ENCODE results near the gene SLC10A3.

The SLC10A3 gene, protein sequence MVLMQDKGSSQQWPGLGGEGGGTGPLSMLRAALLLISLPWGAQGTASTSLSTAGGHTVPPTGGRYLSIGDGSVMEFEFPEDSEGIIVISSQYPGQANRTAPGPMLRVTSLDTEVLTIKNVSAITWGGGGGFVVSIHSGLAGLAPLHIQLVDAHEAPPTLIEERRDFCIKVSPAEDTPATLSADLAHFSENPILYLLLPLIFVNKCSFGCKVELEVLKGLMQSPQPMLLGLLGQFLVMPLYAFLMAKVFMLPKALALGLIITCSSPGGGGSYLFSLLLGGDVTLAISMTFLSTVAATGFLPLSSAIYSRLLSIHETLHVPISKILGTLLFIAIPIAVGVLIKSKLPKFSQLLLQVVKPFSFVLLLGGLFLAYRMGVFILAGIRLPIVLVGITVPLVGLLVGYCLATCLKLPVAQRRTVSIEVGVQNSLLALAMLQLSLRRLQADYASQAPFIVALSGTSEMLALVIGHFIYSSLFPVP

DNA sequence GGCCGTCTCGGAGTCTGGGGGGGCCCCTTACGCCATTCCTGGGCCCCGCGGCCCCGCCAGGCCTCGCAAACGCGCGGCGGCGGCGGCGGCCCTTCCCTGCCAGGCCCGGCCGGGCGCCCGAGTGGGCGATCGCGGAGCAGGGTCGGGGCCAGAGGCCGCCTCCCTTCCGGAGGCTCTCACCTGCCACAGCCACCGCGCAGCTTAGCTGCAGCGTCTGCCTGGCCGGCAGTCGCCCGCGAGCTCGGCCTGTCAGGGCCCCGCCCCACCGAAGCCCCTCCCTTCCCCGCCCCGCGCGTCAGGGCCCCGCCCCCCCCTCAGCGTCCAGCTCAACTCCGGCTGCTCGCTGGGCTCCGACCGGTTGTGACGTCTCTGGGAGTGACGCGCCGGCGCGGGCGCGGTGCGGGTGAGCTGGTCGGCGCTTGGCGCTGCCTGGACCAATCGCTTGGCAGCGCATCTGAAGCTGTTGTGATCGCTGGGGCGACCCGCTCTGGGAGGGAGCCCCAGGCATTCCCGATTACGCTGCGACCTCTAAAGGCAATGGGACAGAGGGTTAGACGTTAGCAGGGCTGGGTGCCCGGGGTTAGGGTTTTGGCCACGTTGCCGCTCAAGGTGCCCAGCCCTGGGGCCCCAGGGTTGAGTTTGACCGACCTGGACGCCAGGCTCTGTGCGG lies at the start of gene SLC10A3:
Gene SLC10A3 (minus strand): TSS at position 216 of the 670 bp plus-strand sequence. CDS start 1,689 bp downstream, outside the sequence.
- DNase-seq: peak; percentile 76 to 91 (median 82)

DNA sequence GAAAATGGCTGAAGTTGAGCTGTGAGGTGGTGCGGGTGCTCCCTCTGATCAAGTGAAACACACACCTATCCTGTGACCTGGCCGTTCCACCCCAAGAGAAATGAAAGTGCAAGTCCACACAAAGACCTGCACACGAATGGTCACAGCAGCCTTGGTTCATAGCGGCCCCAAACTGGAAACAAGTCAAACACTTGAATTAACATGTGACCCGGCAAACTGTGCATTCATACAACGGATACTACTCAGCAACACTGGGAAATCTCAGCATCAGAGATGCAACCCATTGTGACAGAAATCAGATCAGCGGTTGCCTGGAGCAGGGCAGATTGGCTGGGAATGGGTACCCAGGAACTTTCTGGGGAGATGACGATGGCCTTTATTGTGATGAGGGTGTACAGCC lies 48.6 kb upstream of the SLC10A3 start:
- no peak for DNase-seq

- no peak for DNase-seq
Observed at GRCh38 chrX:154535892-154536291, 45.5 kb upstream of the SLC10A3 start.

DNA sequence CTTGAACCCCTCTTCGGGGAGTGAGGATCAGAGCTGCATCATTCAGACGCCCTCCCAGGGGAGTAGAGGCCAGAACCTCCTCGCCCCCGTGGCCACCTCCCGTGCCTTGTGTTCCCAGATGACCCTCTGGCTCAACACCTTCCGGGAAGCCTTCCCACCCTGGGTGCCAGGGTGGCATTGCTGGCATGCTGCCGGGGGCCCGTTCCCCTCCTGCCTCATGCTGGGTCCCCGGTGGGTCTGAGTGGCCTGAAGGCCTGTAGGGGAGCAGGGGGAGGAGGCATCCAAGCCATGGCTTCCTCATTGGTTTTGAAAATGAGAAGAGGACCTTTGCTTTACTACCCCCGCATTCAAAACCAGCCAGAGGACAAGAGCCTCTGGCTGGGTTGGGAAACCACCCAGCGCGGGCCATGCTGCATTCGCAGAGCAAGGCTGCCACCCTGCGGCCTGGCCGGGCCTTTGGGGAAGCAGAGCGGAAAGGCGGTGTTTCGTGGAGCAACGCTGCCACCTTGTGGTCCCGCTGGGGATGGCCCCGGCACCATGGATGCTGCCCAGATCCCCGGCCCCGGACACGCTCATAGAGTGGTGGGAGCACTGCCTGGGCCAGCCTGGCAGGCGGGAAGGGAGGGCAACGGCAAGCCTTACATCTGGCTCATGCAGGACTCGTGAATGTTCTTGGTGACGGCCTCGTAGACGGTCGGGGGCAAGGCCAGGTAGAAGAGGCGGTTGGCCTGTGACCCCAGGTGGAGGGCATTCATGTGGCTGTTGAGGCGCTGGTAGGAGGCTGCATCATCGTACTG lies 44.3 kb upstream of the SLC10A3 start:
- DNase-seq: peak; percentile 61 to 92 (median 87)

DNA sequence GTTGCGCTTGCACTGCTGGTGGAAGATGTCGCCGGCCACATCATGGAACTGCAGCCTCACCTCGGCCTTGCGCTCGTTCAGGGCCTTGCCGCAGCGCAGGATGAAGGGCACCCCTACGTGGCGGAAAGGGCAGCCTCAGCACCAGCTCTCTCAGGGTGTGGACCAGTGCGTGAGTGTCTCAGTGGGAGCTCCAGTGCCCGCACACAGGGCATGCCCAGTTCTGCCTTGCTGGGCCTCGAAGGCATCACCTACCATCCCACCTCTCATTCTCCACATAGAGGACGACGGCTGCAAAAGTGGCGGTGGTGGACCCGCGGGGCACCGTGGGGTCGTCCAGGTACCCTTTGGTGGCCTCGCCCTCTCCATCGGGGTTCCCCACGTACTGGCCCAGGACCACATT lies 42.3 kb upstream of the SLC10A3 start:
- no peak for DNase-seq

DNA sequence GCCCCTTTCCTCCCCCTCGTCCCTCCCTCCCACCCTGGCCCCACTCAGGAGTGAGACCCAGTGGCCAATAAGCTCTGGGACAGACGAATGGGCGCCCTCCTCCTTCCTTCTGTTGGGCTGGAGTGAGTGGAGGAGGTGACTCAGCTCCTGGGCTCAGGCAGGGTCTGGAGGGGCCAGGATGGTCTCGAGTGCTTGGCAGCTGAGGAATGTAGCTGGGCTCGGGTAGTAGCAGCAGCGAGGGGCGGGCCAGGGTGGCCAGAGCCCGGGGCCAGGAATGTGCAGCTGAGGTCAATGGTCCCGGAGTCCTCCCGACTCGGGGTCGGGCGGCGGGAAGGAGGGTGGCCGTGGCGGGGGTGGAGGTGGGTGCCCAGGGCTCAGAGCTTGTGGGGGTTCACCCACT lies 41.2 kb upstream of the SLC10A3 start:
- DNase-seq: no peak

DNA sequence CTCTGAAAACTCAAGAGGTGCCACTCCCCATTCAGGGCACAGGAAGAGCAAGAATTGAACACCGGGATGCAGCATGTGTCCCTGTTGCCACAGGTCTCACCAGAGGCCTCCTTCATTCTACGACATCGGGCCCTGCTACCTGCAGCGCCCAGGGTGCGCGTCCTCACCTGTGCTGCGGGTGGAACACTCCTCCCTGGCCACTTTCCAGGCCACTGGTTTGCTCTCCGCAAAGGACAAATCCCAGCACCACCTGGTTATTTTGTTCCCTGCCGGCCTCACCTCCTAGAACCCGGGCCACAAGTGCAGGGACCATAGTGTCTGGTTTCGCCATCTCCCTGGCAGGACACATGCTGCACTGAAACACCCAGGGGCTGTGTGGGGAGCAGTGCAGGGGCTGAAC lies 39.9 kb upstream of the SLC10A3 start:
- no peak for DNase-seq

- no peak for DNase-seq
Observed at GRCh38 chrX:154529206-154529612, 38.8 kb upstream of the SLC10A3 start.

GRCh38 chrX:154526901-154527675 lies 36.7 kb upstream of the SLC10A3 start:
- DNase-seq: peak; percentile 11 to 47 (median 31)

- DNase-seq: peak in 1 of 6 experiments; percentile 5
Observed at GRCh38 chrX:154525606-154526490, 35.4 kb upstream of the SLC10A3 start.

GRCh38 chrX:154519389-154519788 lies 29.0 kb upstream of the SLC10A3 start:
- DNase-seq: no peak

GRCh38 chrX:154517101-154517781 lies 26.8 kb upstream of the SLC10A3 start:
- no peak for DNase-seq

DNA sequence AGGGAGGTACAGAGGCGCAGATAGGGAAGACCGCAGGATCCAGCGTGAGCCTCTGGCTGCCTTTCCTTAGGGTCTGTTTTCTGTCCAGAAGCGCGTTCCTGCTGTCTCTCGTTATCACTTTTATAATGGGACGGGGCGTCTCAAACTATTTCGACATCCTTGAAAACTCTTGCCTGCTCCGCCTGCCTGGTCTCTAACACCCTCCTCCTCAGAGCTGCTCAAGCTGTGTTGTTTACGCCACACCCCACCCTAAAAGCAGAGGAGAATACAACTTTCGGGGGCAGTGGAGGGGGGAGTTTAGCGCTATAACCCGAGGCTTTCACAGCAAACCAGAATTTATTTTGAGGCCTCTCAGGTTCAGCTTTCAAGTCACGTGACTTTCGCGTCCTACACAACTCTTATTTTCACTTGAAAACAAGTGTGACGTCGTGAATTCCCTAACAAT lies 26.2 kb upstream of the SLC10A3 start:
- DNase-seq: peak in 3 of 6 experiments; percentile 6 to 70 (median 20)

- peak; percentile 79 to 91 (median 89) for DNase-seq
Observed at GRCh38 chrX:154515966-154516655, 25.7 kb upstream of the SLC10A3 start, which contains the start of gene FAM3A. TSS of gene FAM3A (minus strand) at chrX:154516232. CDS start at chrX:154515772, 460 bp downstream.

DNA sequence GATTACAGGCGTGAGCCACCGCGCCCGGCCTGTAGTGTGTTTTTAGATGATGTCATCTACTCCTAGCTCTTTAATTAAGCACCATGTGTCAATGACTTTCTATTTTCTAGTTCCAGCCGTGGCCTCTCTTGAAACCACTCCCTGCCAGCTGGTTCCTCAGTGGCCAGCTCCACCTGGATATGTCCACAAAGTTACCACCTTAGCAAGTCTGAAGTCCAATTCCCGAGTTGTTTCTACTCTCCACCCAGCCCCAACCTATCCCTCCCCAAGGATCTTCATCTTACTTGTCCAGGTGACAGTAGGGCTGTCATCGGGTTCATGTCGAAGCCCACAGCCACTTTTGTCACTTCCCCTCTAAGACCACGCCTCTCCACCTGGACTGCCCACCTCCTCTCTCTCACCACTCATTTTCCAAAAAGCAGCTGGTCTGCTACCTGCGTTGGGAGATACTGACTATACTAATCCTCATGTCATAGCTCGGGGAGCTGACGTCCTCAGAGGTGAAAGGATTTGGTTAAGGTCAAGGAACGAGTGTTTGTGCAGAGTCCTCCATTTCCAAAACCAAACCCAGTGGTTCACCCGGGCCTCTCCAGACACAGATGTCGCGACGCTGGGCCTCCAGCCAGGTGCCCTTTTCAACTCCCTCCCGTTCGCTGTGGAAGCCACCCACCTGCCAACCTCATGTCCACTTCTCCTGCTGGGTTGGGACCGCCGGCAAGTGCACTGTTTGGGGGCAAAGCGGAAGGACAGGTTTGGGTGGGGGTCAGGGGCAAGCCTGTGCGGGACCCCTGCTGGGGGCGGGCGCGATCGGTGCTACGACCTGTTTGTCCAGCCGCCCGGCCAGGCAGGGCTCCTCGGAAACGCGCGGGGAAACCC lies 24.9 kb upstream of the SLC10A3 start:
- DNase-seq: peak in 2 of 6 experiments; percentile 6 to 27

GRCh38 chrX:154513716-154514115 lies 23.3 kb upstream of the SLC10A3 start:
- DNase-seq: no peak

DNA sequence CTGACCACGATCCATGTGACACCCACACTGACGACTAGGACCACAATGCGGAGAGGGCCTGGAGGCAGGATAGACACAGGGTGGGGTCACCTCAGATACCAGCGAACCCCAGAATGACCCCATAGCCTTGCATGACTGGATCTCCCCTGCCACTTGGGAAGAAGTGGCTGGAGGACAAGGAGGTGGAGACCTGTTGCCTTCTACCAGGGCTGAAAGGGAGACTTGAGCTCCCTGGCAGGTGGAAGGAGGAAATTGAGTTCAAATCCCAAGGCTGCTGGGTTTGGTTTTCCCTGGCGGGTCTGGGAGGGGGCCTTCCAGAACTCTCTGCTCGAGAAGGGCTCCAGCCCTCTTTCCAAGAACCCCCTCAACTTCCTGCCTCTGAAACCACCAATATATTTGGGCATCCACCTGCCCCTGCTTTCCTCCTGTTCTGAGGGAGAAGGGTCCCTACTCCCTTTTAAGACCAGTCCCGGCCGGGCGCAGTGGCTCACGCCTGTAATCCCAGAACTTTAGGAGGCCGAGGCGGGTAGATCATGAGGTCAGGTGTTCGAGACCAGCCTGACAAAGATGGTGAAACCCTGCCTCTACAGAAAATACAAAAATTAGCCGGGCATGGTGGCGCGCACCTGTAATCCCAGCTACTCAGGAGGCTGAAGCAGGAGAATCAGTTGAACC lies 22.6 kb upstream of the SLC10A3 start:
- DNase-seq: no peak

- no peak for DNase-seq
Observed at GRCh38 chrX:154511761-154512160, 21.3 kb upstream of the SLC10A3 start.
